GM18909 (cell line): Measurements from ENCODE around the gene SLCO2A1.

ENCODE experiments used
- ATAC-seq: cut with Tn5 transposase; IDR thresholded peaks from one replicate; pipeline ENCODE4 v1.9.1; 2021; ENCODE audit warnings: mild to moderate bottlenecking; ENCODE audit not compliant: unreplicated experiment, poor library complexity

SLCO2A1 gene

DNA sequence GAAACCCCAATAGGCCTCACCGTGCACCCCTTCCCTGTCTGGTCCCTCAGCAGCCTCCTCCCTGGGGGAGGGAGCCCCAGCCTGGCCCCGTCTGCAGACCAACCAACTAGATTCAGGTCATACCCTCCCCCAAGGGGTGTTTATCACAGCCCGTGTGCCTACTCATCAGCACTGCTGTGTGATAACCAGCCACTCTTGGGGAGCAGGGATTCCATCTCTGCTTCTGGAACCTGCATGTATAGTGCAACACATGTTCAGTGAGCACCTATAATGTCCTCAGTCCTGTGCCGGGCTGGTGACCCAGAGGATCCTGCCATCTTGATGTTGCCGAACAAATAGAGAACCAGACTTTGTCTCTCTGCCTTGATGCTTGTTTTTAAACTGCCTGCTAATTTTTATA is 6.6 kb upstream of the SLCO2A1 start:
- no peak for ATAC-seq

DNA sequence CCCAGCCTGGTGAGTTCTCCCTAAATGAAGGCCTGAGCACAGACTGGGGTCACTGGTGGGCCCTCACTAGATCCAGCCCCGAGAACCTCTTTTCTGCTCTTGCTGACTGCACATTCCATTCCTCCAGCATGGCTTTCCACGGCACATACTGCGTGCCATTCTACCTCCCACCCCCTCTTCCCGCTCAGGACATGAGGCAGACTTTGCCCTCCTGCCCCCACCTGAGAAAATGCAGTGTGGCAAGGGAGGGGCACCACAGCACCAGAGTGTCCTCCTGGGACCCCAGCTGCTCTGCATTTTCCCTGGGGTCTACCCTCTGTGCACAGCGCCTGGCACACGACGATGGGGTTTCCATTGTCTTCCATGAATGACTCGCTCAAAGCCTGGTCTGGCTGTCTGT is 6.1 kb upstream of the SLCO2A1 start:
- no peak for ATAC-seq

DNA sequence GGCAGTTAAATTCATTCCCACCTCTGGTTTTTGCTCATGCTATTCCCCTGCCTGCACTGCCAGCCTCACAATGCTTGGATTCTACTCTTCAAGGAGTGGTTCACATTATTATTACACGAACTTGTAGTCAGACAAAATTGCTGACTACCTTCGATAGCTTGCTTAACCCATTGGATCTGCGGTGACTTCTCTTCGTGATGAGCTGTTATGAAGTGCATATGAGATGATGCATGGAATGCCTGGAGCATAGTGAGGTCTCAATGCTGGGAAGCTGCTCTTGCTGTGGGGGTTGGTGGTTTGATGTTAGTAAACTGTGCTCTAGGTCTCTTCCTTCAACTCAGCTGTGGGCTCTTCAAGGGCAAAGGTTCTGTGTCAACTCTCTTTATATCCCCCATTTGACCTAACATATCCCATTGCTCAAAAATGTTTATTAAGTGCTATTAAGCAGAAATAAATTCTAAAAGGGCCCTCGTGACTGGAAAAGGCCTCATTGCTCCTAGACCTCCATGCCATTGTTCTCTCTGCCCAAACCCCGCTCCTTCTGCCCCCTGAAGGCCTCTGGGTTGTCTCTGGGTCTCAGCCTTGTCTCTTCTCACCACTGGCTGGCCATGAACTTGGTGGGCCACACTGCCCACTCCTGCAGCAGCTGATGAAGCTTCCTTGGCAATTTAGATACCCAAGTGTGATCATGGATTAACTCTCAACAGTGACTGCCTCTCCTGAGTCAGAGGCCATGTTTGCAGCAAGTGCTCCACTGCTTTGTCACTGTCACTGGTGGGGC is 4.5 kb upstream of the SLCO2A1 start:
- ATAC-seq: no peak

- no peak for ATAC-seq
These were observed 3.7 kb upstream of the SLCO2A1 start for GRCh38 chr3:134033315-134033996.

GRCh38 chr3:134031348-134031915 is 1.7 kb upstream of the SLCO2A1 start:
- no peak for ATAC-seq

DNA sequence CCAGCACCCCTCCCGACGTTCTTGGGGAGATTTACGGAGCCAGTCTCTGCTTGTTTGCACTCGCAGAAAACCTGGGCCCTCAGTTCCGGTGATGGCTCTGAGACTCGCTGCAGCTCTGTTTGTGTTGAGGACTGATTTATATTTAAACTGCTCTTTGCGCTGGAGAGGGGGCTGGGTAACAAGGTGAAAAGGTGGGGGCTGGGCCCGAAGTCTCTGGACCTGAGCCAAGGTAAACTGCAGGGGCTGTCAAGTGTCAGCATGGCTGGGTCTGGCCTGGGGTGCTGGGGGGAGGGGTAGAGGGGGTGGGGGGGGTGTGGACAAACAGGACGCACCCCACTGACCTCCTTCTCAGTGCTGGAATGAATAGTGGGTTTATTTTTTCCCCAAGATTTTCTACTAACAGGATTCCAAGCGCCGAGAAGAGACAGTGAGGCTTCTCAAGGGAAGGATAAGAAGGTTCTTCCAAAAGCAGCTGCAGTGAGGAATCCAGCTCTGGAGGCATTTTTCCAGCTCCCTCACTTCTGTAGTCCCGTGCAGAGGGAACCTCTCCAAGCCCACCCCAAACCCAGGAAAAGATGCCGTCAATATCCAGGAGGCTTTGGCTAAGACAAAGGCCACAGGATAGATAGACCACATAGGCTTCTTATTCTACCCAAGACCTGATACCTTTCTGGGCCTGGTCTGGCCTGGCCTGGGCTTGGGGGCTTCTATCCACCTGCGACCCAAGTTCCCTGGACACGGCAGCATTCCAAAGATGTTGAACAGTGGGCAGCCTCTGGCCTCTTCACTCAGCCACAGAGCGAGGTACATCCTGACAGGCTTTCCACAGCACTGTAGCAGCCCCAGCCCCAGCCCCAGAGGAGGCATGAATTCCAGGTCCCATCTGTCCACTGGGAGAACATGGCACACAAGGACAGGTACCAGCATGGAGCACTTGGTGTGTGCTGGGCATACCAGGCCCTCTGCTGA is 938 bp upstream of the SLCO2A1 start:
- ATAC-seq: no peak

DNA sequence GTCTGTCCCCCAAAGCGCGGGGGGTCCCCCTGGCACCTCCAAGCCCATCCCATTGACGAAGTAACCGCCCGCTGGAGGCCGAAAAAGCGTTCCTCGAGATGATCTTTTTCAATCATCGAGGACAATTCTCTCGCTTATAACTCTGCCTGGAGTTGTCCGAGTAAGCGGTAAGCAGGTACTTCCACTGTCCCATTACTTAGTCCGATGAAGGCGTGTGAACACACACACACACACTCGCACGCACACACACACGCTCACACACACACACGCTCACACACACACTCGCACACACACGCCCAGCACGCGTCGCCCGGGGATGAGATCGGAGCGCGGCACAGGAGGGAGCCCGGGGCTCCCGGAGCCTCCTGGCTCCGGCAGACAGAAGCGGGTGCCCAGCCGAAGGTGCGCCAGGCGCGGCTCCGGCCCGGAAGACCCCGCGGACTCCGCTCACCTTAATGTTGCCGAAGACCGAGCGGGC is 430 bp downstream of the SLCO2A1 start:
- no peak for ATAC-seq

GRCh38 chr3:134028486-134029255 is 1.1 kb downstream of the SLCO2A1 start:
- no peak for ATAC-seq

GRCh38 chr3:134027631-134028030 is 2.1 kb downstream of the SLCO2A1 start:
- no peak for ATAC-seq

DNA sequence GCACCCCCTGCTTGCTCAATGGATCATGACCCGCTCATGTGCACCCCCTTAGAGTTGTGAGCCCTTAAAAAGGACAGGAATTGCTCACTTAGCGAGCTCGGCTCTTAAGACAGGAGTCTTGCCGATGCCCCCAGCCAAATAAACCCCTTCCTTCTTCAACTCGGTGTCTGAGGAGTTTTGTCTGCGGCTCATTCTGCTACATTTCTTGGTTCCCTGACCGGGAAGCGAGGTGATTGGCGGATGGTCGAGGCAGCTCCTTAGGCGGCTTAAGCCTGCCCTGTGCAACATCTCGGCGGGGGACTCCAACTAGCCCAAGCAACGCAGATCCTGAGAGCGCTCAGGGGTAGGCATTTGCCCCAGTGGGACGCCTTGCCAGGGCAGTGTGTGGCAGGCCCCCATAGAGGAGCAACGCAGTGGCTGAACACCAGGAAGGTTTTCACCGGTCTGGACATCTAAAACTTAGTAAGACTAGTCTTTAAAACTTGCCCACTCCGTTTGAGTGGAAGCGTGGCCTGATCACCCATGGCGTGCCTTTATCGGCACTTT is 9.5 kb downstream of the SLCO2A1 start:
- no peak for ATAC-seq

GRCh38 chr3:134018850-134019249 is 10.9 kb downstream of the SLCO2A1 start:
- no peak for ATAC-seq

DNA sequence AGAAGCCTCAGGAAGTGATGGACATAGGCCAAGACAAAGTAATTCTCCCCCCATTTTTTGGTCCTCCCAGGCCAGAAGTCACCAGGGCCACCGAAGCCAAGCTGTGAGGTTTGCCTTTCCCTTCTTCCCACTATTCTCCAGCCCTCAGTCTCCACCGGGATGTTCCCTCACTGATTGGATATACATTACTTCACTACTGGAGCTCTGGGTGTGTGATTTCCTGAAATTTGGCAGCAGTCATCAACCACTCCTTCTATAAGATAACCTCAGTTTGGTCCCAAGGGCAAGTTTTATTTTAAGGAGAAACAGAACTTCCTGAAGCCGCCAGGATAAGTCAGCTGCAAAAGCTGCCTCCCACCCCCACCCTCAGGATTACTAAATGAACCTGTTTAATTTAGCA is 11.3 kb downstream of the SLCO2A1 start:
- no peak for ATAC-seq

GRCh38 chr3:134017490-134017889 is 12.2 kb downstream of the SLCO2A1 start:
- no peak for ATAC-seq

- no peak for ATAC-seq
These were observed 15.5 kb downstream of the SLCO2A1 start for GRCh38 chr3:134014270-134014669.

GRCh38 chr3:134013280-134013679 is 16.4 kb downstream of the SLCO2A1 start:
- no peak for ATAC-seq

DNA sequence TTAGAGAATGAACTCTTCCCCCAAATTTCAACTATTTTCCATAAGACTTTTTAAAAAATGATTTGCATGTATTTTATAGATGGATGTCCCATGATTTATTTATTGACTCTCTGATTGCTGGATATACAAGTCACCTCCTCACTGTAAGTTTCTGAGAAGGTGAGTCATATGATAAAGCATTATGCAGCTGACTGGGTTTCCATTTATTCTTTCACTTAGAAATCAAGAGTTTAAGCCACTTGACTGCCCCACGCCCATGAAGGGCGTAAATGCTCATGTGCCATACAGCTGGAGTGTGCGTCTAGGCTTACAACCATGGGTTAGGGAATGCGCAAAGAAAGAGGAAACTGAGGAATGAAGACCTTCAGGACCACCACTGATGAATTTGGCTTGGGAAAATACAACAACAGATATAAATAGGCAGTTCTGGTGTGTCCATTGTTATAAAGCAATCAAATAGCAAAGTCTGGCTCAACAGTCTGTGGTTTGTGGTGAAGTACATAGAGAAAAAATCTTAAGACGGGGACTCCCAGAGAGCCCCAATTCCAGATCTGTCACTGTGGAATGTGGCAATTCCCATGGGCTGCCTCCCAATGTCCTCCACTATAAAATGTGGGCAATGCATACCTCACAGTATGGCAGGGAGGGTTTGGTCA is 20.3 kb downstream of the SLCO2A1 start:
- no peak for ATAC-seq

GRCh38 chr3:134008630-134009156 is 21.0 kb downstream of the SLCO2A1 start:
- ATAC-seq: no peak

DNA sequence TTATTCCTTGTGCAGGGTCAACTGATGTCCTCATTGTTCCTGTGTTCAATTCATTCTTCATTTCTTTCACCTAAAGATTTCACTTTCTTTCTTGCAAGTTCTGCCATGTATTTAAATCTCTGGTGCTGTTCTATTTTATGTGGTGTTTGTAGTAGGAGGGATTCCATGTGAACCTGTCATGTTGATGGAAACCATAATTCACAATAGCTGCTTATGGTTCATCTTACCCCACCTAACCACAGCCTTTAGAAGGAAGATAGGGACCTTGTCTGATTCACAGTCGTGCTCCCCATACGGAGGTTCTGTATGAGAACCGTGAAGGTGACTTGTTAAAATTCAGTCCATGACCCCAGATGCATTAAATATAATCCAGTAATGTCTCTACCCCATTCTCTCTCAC is 21.9 kb downstream of the SLCO2A1 start:
- no peak for ATAC-seq

DNA sequence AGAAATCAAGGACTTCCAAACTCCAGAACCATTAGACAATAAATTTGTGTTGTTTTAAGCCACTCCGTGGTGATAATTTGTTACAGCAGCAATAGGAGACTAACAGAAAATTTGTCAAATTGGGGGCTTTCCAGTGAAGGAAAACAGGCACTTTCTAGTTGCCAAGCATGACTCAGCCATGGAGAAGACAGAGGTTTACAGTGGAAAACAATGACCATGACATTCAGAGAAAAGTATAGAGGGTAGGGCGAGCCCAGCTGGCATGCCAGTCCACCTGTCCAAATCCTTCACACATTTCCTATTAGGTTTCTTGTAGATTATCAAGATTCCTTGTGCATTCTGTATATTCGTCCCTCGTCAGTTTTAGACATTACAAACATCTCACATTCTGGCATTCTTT is 24.9 kb downstream of the SLCO2A1 start:
- no peak for ATAC-seq
